ENCODE measurements around the gene BLTP3A.
"Not testable (repeated sequence)": the region's sequence is repeated elsewhere in the genome, so short reads cannot be mapped to it uniquely, and the experiment has no call there.

Gene BLTP3A

DNA sequence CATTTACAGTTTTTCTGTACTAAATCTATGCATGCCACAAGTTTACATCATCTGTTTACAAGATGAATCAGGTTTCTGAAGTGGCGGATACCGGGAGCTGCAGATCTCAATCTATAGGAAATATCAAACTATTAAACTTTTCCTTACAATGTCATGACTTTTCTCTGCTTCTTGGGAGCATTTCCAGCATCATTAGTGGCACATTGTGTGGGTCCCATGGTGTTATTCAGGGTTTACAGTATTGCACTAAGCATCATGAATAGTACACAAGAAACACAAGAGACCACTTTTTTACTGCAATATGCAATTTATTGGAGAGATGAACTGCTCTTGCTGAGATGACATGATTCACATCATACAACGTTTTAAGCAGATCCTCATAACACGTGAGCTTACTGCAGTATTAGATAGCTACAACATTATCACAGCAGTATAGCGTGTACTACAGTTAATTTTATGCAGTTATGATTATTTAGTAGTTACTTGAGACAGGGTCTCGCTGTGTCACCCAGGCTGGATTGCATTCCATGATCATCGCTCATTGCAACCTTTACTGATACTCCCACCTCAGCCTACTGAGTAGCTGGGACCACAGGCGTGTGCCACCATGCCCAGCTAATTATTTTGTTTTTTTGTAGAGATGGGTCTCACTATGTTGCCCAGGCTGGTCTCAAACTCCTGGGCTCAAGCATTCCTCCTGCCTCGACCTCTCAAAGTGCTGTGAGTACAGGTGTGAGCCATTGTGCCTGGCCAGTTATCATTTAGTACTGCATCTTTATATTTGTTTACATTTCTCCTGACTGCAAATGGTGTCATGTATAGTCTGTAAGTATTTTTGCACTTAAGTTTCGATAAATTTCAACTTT lies 18.4 kb downstream of the BLTP3A start:
- TF ChIP-seq, protein P1, sequence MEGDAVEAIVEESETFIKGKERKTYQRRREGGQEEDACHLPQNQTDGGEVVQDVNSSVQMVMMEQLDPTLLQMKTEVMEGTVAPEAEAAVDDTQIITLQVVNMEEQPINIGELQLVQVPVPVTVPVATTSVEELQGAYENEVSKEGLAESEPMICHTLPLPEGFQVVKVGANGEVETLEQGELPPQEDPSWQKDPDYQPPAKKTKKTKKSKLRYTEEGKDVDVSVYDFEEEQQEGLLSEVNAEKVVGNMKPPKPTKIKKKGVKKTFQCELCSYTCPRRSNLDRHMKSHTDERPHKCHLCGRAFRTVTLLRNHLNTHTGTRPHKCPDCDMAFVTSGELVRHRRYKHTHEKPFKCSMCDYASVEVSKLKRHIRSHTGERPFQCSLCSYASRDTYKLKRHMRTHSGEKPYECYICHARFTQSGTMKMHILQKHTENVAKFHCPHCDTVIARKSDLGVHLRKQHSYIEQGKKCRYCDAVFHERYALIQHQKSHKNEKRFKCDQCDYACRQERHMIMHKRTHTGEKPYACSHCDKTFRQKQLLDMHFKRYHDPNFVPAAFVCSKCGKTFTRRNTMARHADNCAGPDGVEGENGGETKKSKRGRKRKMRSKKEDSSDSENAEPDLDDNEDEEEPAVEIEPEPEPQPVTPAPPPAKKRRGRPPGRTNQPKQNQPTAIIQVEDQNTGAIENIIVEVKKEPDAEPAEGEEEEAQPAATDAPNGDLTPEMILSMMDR (IDR thresholded peaks at IDR 0.05; ENCODE audit: low read depth, low read length) = no peak
- no peak overlapping the region for H3K4me3 ChIP-seq (ENCODE audit: low read depth, low read length)

DNA sequence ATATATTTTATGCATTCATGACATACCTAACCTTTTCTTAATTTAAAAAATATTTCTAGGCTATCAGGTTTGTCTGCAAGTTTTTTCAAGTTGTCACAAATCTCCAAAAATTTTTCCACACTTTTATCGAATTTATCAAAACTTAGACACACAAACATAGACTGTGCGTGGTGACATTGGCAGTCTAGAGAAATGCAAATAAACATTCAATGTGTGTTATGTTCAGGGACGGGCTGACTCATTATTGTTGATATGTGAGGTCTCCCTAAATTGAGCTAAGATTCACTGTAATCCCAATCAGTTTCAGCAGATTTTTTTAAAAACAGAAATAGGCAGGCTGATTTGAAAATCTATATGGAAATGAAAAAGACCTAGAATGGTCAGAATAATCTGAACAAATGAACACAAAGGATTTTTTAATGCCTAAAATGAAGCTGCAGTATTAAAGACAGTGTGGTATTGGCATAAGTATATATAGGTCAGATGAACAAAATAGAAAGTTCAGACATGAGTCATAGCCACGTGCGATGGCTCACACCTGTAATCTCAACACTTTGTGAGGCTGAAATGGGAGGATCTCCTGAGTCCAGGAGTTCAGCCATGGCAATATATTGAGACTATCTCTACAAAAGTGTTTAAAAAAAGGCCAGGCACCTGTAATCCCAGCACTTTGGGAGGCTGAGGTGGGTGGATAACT lies 19.2 kb downstream of the BLTP3A start:
- TF ChIP-seq, protein P1 (IDR thresholded peaks at IDR 0.05; ENCODE audit: low read depth, low read length) = no peak
- no peak overlapping the region for H3K4me3 ChIP-seq (ENCODE audit: low read depth, low read length)

- TF ChIP-seq, protein P1 (IDR thresholded peaks at IDR 0.05; ENCODE audit: low read depth, low read length) = no peak
Observed at GRCh38 chr6:34813028-34813713, 21.3 kb downstream of the BLTP3A start.

GRCh38 chr6:34816635-34817301 lies 24.9 kb downstream of the BLTP3A start:
- TF ChIP-seq, protein P1 (IDR thresholded peaks at IDR 0.05; ENCODE audit: low read depth, low read length) = no peak
- no peak overlapping the region for H3K4me3 ChIP-seq (ENCODE audit: low read depth, low read length)

More at GRCh38 chr6:34813028-34813713, 21.3 kb downstream of the BLTP3A start:
- H3K4me3 ChIP-seq (ENCODE audit: low read depth, low read length) = no peak overlapping the region

- TF ChIP-seq, protein P1 (IDR thresholded peaks at IDR 0.05; ENCODE audit: low read depth, low read length) = no peak
- H3K4me3 ChIP-seq (ENCODE audit: low read depth, low read length) = no peak overlapping the region
Observed at GRCh38 chr6:34817446-34817845, 25.6 kb downstream of the BLTP3A start.

DNA sequence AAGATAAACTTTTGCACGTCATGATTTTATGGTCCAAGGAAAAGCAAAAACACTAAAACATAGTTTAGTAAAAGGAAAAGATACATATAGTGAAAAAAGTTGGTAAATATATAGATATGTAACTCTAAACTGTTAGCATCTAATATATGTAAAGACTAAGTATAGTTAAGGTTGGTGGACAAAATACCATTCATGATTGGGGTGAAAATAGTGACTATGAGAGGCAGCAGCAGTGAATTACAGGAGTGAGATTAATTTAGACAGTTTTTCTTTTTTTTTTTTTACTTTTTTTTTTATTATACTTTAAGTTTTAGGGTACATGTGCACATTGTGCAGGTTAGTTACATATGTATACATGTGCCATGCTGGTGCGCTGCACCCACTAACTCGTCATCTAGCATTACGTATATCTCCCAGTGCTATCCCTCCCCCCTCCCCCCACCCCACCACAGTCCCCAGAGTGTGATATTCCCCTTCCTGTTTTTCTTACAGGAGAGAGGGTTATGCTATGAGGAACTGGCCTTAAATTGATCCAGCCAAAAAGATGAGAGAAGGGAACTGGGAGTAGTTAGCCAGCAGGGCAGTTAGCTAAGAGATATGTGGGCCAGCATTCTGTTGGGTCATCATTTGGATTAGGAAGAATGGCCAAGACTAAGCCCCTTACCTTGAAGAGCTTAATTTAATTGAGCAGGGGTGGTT lies 27.1 kb downstream of the BLTP3A start:
- H3K4me3 ChIP-seq (ENCODE audit: low read depth, low read length) = not testable (repeated sequence)

All from WI38 (cell line).